ENCODE data around the gene PRSS21.

PRSS21 gene

DNA sequence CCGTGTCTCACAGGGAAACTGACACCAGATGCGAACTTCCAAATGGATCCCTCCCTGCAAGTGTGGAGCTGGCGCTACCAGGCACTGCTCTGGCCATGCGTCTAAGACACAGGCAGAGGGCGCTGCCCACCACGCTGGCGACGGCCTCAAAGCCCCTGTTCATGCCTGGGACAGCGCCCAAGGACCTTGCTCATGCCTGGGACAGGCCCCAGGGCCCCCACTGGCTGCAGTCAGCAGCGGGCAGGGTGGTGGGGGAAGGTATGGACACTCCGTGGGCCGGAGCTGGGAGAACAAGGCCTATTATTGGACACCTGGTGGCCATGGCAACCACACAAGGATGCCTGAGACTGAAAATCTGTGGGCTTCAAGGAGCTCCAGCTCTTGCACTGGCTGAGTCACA lies 21.9 kb downstream of the PRSS21 start:
- no peaks in the 10 kb centered on the region for H3K9me3 ChIP-seq (replicated peaks in 1 of 11)
- 0 out of 22 replicates have a peak, but pooled peaks cover 0 to 3% (median 0%) of the 10 kb centered on the region in 11 experiments for H4K20me1 ChIP-seq
- no peak overlapping the region for H3K4me3 ChIP-seq
- H3K4me2 ChIP-seq: no peak overlapping the region
- no peak overlapping the region for H3K9ac ChIP-seq
- TF ChIP-seq Cebpa-rat (IDR thresholded peaks at IDR 0.05): no peak
- no peaks in the 10 kb centered on the region for H3K36me3 ChIP-seq
- H3K27ac ChIP-seq: no peak overlapping the region
- H3K4me1 ChIP-seq: peaks cover 22 to 40% (median 33%) of the 10 kb centered on the region in 10 experiments
- no peaks in the 10 kb centered on the region for H3K27me3 ChIP-seq

DNA sequence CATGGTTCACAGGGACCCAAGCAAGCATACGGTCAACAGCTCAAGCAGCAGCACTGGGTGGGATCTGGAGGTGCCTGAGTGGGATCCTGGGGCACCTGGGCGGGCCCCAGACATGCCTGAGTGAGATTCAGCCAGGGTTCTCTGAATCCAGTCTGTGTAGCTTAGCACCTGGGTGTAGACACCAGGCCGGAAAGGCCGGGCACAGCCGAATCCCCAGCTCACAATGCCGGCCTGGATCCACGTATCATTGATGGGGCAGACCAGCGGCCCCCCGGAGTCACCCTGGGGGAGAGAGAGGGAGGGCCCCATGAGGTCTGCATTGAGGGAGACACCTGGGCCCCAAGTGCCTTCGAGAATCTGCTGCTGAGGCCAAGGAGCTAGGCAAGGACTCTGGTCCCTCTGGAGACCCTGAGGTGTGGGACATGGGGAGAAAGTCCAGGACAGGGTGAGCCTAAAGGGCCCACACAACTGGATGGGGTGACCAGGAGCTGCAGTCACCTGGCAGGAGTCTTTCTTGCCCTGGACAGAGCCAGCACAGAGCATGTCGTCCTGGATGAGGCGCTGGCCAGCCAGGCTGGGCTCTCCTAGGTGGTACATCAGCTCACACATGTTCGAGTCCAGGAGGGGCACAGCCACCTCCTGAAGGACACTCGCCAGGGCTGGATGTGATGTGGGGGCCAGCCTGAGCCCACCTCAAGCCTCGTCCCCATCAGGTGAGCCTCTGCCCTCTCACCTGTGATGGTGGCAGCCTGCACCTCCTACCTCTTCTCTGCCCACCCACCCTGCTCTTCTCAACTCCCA lies 22.8 kb downstream of the PRSS21 start:
- Histone ChIP-seq H3K4me3 (no peak overlapping the region), H3K9ac (0 out of 22 replicates have a peak overlapping the region, but pooled peaks of 1 of the 11 experiments have one; percentile 19), H3K4me1 (peaks cover 22 to 40% (median 33%) of the 10 kb centered on the region in 10 experiments), H3K9me3 (replicated peaks in 1 of 11) (no peaks in the 10 kb centered on the region), H3K36me3 (no peaks in the 10 kb centered on the region), H3K27ac (peak overlapping the region in 2 of 11 experiments; percentile 13; a peak in 1 of 22 replicates), H4K20me1 (0 out of 22 replicates have a peak, but pooled peaks cover 0 to 3% (median 0%) of the 10 kb centered on the region in 11 experiments), H3K27me3 (no peaks in the 10 kb centered on the region), H3K4me2 (peak overlapping the region in 8 of 11 experiments; percentile 13 to 93 (median 78); a peak in 15 of 22 replicates)
- TF ChIP-seq Cebpa-rat (IDR thresholded peaks at IDR 0.05): no peak

DNA sequence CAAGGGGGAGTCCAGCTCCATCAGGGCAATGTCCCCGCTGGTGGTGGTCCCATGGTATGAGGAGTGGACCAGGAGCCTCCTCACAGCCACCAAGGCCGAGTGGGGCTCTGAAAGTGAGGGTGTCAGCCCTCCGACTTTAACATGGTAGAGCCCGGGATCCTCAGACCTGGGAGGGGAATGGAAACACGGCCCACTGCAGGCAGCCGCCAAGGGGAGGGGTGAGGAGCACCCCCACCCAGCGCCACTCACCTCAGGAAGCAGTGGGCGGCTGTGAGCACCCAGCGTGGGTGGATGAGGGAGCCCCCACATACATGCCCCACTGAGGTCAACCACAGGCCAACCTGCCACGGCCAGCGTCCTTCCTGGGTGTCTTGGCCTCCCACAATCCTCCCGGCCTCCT lies 23.9 kb downstream of the PRSS21 start:
- TF ChIP-seq Cebpa-rat (IDR thresholded peaks at IDR 0.05): no peak
- Histone ChIP-seq H3K4me2 (peak overlapping the region; percentile 39 to 93 (median 86)), H3K27ac (peak overlapping the region in 5 of 11 experiments; percentile 6 to 53 (median 42); a peak in 7 of 22 replicates)

DNA sequence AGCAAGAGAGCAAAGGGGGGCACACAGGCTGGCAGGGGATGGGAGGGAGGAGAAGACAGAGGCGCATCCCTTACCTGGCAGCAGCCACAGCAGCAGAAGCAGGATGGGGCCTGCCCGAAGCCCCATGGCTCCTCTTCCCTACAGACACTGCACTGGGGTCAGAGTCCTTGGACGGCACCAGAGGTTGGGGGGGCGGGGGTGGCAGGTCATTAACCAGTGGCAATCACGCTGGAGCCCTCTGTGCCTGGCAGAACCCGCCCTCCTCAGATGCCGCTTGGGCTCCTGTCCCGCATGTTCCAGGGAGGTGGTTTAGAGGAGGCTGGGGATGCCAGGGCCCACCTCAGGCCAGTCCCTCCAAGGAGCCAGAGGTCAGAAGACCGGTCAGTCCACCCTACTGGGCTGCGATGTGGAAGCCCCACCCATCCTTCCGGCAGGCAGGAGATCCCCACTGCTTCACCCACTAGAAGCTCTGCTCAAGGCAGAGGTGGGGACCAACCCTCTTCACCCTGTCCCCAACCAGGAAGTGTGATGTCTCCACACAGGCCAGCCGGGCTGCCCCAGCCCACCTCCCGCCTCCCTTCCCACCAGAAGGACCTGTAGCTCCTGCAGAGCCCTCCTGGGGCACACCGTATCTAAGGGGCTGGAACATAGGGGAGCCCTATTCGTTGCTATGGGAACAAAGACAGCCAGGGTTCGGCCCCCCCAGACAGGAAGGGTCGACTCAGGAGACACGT lies 24.7 kb downstream of the PRSS21 start:
- Histone ChIP-seq H3K9ac (peak overlapping the region in 7 of 11 experiments; percentile 2 to 52 (median 25); a peak in 7 of 22 replicates), H3K36me3 (no peaks in the 10 kb centered on the region), H3K4me2 (peak overlapping the region; percentile 73 to 93 (median 86)), H3K27me3 (no peaks in the 10 kb centered on the region), H3K4me3 (peak overlapping the region in 7 of 10 experiments; percentile 2 to 40 (median 10); a peak in 8 of 20 replicates), H3K9me3 (replicated peaks in 1 of 11) (no peaks in the 10 kb centered on the region), H3K4me1 (peaks cover 22 to 43% (median 35%) of the 10 kb centered on the region in 10 experiments), H3K27ac (peak overlapping the region in 10 of 11 experiments; percentile 28 to 73 (median 59); a peak in 19 of 22 replicates), H4K20me1 (0 out of 22 replicates have a peak, but pooled peaks cover 0 to 3% (median 0%) of the 10 kb centered on the region in 11 experiments)
- no peak for TF ChIP-seq Cebpa-rat (IDR thresholded peaks at IDR 0.05)

More for the DNA sequence above, 23.9 kb downstream of the PRSS21 start:
- Histone ChIP-seq H3K9me3 (replicated peaks in 1 of 11) (no peaks in the 10 kb centered on the region), H3K36me3 (no peaks in the 10 kb centered on the region), H3K4me3 (no peak overlapping the region), H3K4me1 (peaks cover 22 to 43% (median 35%) of the 10 kb centered on the region in 10 experiments), H4K20me1 (0 out of 22 replicates have a peak, but pooled peaks cover 0 to 3% (median 0%) of the 10 kb centered on the region in 11 experiments), H3K27me3 (no peaks in the 10 kb centered on the region), H3K9ac (peak overlapping the region in 1 of 11 experiments; percentile 41; a peak in 1 of 22 replicates)

DNA sequence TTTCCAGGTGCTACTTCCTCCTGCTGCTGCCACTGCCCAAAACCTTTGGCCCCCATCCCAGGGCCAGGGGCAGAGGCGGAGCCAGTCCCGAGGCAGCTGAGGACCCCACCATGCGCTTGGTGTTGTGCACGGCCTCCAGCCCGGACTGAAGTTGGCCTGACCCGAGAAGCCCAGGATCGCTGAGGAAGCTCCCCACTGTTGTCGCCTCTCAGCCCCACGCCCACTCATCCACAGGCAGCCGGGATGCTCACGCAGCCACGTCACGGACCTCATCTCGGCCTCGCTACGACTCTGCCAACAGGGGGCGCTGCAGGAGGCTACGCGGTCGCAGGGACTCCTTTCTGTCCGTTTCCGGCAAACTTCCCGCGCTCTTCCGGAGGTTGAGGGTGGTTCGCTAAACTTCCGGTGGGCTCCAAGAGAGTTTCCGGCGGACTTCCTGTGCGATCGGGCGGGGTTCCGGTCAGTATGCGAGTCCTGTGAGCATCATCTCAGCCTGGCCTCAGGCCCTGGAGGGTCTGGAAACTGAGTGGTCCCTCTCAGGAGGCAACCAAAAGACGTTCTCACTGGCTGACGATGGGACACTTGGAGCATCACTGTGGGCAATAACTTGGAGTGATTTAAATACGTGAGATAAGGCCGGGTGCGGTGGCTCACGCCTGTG lies 25.4 kb downstream of the PRSS21 start:
- Histone ChIP-seq H4K20me1 (0 out of 22 replicates have a peak, but pooled peaks cover 0 to 3% (median 0%) of the 10 kb centered on the region in 11 experiments), H3K4me1 (peaks cover 22 to 43% (median 35%) of the 10 kb centered on the region in 10 experiments), H3K27me3 (no peaks in the 10 kb centered on the region), H3K9me3 (replicated peaks in 1 of 11) (no peaks in the 10 kb centered on the region), H3K36me3 (no peaks in the 10 kb centered on the region), H3K4me3 (peak overlapping the region in 7 of 10 experiments; percentile 2 to 40 (median 10); a peak in 8 of 20 replicates), H3K4me2 (peak overlapping the region; percentile 73 to 93 (median 86)), H3K9ac (peak overlapping the region in 6 of 11 experiments; percentile 5 to 52 (median 30); a peak in 6 of 22 replicates), H3K27ac (peak overlapping the region in 10 of 11 experiments; percentile 28 to 73 (median 59); a peak in 19 of 22 replicates)
- TF ChIP-seq Cebpa-rat (IDR thresholded peaks at IDR 0.05): no peak

DNA sequence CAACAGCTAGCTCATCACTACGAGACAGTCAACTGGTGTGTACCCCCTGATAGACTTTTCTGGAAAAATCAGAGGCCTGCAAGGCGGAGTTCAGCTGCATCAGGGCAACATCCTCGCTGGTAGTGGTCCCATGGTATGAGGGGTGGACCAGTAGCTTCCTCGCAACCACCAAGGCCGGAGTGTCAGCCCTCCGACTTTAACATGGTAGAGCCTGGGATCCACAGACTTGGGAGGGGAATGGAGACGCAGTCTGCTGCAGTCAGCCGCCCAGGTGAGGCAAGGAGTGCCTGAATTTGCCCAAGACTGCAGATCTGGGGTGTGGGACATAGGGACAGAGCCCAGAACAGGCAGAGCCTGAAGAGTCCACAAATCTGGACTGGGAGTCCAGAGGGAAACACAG lies 26.5 kb downstream of the PRSS21 start:
- Histone ChIP-seq H4K20me1 (0 out of 22 replicates have a peak, but pooled peaks cover 0 to 1% (median 0%) of the 10 kb centered on the region in 11 experiments), H3K9me3 (replicated peaks in 1 of 11) (no peaks in the 10 kb centered on the region), H3K36me3 (no peaks in the 10 kb centered on the region), H3K27me3 (no peaks in the 10 kb centered on the region), H3K4me1 (peaks cover 22 to 43% (median 35%) of the 10 kb centered on the region in 10 experiments), H3K4me2 (no peak overlapping the region), H3K4me3 (no peak overlapping the region), H3K9ac (no peak overlapping the region), H3K27ac (peak overlapping the region in 1 of 11 experiments; percentile 9; a peak in 1 of 22 replicates)
- TF ChIP-seq Cebpa-rat (IDR thresholded peaks at IDR 0.05): no peak

DNA sequence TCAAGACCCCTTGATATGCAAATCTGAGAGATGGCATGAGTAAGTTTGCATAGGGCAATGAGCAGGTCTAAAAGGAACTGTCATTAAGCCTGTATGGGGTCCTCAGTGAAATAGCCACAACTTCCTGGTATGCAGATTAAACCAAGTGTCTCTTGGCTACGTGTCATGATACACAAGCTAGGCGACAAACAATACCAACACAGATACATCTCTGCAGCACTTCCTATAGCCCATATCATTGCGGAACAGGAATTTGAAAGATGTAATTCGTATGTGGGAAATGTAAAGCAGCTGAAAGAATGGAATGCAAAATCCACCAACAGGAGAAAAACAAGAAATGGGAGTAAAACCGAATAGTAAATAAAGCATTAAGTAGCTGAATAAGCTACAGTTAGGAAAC lies 28.1 kb downstream of the PRSS21 start:
- H3K9me3 ChIP-seq (replicated peaks in 1 of 11): no peaks in the 10 kb centered on the region
- H3K9ac ChIP-seq: no peak overlapping the region
- no peak overlapping the region for H3K4me3 ChIP-seq
- H3K27ac ChIP-seq: no peak overlapping the region
- H3K27me3 ChIP-seq: no peaks in the 10 kb centered on the region
- H3K36me3 ChIP-seq: no peaks in the 10 kb centered on the region
- H4K20me1 ChIP-seq: no peaks in the 10 kb centered on the region
- H3K4me2 ChIP-seq: peak overlapping the region in 2 of 11 experiments; percentile 13 to 24; a peak in 1 of 22 replicates
- no peak for TF ChIP-seq Cebpa-rat (IDR thresholded peaks at IDR 0.05)
- peaks cover 22 to 36% (median 29%) of the 10 kb centered on the region in 10 experiments for H3K4me1 ChIP-seq

DNA sequence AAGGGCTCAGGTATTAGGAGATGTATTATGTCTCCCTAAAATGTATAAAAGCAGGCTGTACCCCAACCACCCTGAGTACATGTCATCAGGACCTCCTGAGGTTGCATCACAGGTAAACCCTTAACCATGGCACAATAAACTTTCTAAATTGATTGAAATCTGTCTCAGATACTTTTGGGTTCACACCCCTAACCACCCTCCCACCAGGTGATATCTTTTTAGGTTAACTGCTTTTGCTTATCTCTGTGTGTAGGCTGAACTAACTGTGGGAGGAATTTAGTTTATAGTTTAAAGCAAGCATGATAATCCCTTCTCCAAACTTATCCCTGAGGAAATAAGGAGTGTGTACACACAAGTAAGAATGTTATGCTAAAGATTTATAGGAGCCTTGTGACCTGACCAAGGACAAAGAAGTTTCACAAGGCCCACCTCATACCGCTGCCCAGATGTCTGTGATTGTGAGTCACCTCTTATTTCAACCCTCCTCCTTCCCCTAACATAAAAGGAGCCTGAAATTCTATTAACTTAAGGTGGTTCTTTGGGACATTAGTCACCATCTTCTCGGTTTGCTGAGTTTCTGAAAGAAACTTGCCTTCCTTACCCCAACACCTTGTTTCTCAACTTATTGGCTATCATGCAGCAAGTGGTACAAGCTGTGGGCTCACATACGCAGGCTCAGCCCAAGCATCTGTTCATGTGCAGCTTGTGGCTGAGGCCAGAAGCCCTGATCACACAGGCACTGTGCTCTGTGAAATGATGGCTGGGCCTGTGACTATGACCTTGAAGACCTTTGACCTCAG lies 29.7 kb downstream of the PRSS21 start:
- no peak for TF ChIP-seq Cebpa-rat (IDR thresholded peaks at IDR 0.05)
- Histone ChIP-seq H4K20me1 (no peaks in the 10 kb centered on the region), H3K27ac (no peak overlapping the region), H3K36me3 (no peaks in the 10 kb centered on the region), H3K4me2 (no peak overlapping the region), H3K9me3 (replicated peaks in 1 of 11) (no peaks in the 10 kb centered on the region), H3K27me3 (no peaks in the 10 kb centered on the region), H3K9ac (no peak overlapping the region), H3K4me1 (peaks cover 11 to 20% (median 13%) of the 10 kb centered on the region in 10 experiments), H3K4me3 (no peak overlapping the region)
